ENCODE results near the gene KLK6.

Gene KLK6

DNA sequence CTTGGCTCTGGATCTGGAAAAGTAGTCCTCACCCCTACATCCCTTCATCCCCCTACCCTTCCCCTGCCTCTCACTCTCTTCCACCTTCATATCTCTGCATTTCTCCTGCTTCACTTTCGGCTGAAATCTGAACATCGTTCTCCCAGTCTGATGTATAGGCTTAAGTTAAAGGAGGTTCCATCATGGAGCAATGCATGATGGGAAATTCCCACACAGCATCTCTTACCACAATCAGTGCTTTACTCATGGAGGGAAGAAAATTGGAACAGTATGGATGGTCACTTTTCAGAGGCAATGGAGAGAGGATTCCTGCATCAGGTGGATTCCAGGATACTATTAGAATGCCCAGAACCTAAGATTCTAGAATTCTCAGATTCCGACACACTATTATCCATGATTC is 38.1 kb upstream of the KLK6 start:
- TF ChIP-seq PAX5 (IDR thresholded peaks at IDR 0.05; ENCODE audit: insufficient read depth, low read length, severe bottlenecking) (no peak), POLR2A (IDR thresholded peaks at IDR 0.05; ENCODE audit: low read depth, low read length) (no peak), SPI1 (IDR thresholded peaks at IDR 0.05; ENCODE audit: low read depth, low read length) (no peak), POLR2AphosphoS5 (IDR thresholded peaks at IDR 0.05; ENCODE audit: low read depth, low read length) (no peak), TAF1 (IDR thresholded peaks at IDR 0.05; ENCODE audit: low read depth, low read length) (no peak), POU2F2 (IDR thresholded peaks at IDR 0.05; ENCODE audit: low read depth, low read length) (no peak)
- FAIRE-seq (no peak), DNase-seq (ENCODE audit: insufficient read length, low spot score) (no peak)

DNA sequence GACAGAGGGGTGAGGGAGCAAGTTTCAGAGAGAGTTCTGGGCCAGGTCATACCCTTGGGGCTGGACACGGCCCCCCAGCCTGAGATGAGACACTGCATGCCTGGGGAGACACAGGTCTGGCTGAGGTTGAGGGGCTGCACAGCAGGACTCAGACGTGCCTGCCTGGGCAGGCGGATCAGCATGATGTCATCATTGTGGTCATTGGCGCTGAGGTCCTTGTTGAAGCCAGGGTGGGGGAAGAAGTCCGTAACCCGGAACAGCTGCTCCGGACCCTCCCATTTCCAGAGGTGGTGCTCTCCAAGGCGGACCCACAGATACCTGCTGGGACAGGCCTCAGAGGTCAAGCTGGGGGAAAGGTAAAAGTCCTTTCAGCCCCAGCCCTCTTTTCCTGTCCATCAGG is 37.0 kb upstream of the KLK6 start:
- no peak for TF ChIP-seq POLR2AphosphoS5 (IDR thresholded peaks at IDR 0.05; ENCODE audit: low read depth, low read length)
- no peak for TF ChIP-seq POU2F2 (IDR thresholded peaks at IDR 0.05; ENCODE audit: low read depth, low read length)
- no peak for TF ChIP-seq PAX5 (IDR thresholded peaks at IDR 0.05; ENCODE audit: insufficient read depth, low read length, severe bottlenecking)
- TF ChIP-seq TAF1 (IDR thresholded peaks at IDR 0.05; ENCODE audit: low read depth, low read length) = no peak
- TF ChIP-seq SPI1 (IDR thresholded peaks at IDR 0.05; ENCODE audit: low read depth, low read length) = no peak
- TF ChIP-seq POLR2A (IDR thresholded peaks at IDR 0.05; ENCODE audit: low read depth, low read length) = no peak
- FAIRE-seq = no peak
- DNase-seq (ENCODE audit: insufficient read length, low spot score) = no peak

DNA sequence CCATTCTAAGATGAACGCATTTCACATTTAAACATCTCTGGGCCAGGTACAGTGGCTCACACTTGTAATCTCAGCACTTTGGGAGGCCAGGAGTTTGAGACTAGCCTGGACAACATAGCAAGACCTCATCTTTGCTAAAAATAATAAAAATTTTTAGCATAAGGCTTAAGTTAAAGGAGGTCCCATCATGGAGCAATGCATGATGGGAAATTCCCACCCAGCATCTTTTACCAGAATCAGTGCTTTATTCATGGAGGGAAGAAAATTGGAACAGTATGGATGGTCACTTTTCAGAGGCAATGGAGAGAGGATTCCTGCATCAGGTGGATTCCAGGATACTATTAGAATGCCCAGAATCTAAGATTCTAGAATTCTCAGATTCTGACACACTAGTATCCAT is 35.9 kb upstream of the KLK6 start:
- DNase-seq (ENCODE audit: insufficient read length, low spot score) = no peak
- TF ChIP-seq TAF1 (IDR thresholded peaks at IDR 0.05; ENCODE audit: low read depth, low read length) = no peak
- no peak for TF ChIP-seq POU2F2 (IDR thresholded peaks at IDR 0.05; ENCODE audit: low read depth, low read length)
- no peak for TF ChIP-seq POLR2A (IDR thresholded peaks at IDR 0.05; ENCODE audit: low read depth, low read length)
- TF ChIP-seq SPI1 (IDR thresholded peaks at IDR 0.05; ENCODE audit: low read depth, low read length) = no peak
- TF ChIP-seq PAX5 (IDR thresholded peaks at IDR 0.05; ENCODE audit: insufficient read depth, low read length, severe bottlenecking) = no peak
- no peak for TF ChIP-seq POLR2AphosphoS5 (IDR thresholded peaks at IDR 0.05; ENCODE audit: low read depth, low read length)
- no peak for FAIRE-seq

DNA sequence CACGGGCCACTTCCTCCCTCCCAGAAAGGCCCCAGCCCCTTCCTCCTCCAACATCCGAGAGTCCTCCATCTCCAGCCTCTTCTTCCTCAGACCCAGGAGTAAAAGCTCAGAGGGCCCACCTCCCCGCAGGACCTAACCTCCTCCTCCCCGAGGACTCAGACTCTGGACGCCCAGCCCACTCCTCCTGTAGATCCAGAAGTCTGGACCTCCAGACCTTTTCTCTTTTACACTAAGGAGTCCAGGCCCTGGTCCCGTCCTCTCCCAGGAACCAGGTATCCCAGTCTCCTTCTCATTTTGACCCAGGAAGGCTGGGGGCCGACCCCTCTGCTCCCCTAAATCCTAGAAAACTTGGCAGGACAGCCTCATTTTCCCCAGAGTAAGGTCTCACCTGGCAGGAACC is 33.9 kb upstream of the KLK6 start:
- FAIRE-seq (no peak), DNase-seq (ENCODE audit: insufficient read length, low spot score) (no peak)
- TF ChIP-seq SPI1 (IDR thresholded peaks at IDR 0.05; ENCODE audit: low read depth, low read length) (no peak), POLR2AphosphoS5 (IDR thresholded peaks at IDR 0.05; ENCODE audit: low read depth, low read length) (no peak), POU2F2 (IDR thresholded peaks at IDR 0.05; ENCODE audit: low read depth, low read length) (no peak), TAF1 (IDR thresholded peaks at IDR 0.05; ENCODE audit: low read depth, low read length) (no peak), PAX5 (IDR thresholded peaks at IDR 0.05; ENCODE audit: insufficient read depth, low read length, severe bottlenecking) (no peak), POLR2A (IDR thresholded peaks at IDR 0.05; ENCODE audit: low read depth, low read length) (no peak)

DNA sequence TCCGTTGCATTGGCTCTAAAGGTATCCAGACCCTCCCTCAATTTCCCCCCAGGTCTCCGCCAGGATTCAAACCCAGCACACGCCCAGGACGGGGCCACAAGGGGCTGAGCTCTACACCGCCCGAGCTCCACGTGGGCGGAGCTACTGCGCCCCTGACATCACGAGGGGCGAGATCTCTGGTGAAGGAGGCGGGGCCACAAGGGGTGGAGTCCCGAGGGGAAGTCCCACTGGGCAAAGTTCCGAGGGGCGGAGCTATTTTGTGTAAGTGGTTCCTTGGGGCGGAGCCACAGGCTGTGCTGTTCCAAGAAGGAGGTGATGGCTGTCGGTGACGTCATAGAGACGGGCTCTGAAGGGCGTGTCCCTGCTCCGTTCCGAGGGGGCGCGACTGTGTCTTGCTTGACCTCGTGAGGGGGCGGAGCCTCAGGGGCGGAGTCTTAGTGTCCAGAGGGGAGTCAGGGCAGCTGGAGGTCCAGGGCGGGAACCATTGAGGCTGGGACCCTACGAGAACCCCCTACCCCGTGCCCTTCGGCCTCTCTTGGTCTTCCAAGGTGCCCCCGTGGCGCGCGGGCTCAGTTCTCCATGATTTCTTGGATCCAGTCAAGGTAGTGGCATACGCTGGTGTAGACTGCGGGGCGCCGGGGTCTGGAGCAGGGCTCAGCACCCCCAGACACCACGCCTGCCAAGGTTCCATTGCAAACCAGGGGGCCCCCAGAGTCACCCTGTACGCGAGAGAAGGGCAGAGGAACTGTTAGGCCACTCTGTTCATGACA is 33.3 kb upstream of the KLK6 start:
- DNase-seq (ENCODE audit: insufficient read length, low spot score) (no peak), FAIRE-seq (no peak)

DNA sequence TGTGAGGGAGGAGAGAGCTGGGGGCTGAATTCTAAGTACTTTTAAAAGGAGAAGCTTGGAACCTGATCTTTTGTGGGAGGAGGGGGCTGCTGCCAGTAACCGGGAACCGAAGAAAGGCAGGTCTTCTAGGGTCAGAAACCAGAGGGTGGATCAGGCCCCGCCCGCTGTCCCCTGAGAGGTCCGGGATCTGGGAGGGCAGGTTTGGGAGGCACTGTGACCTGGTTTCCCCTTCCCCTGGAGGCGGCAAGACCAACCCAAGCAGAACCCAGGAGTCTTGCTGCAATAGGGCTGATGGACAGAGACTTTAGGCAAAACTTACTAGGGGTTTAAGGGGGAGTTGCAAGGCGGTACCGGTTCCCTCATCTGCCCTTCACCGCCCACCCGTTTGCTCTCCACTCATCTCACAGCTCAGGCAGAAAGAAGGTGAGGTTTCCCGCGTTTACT is 32.7 kb upstream of the KLK6 start:
- no peak for FAIRE-seq

More for the DNA sequence above, 33.3 kb upstream of the KLK6 start:
- TF ChIP-seq POU2F2 (IDR thresholded peaks at IDR 0.05; ENCODE audit: low read depth, low read length) = no peak

DNA sequence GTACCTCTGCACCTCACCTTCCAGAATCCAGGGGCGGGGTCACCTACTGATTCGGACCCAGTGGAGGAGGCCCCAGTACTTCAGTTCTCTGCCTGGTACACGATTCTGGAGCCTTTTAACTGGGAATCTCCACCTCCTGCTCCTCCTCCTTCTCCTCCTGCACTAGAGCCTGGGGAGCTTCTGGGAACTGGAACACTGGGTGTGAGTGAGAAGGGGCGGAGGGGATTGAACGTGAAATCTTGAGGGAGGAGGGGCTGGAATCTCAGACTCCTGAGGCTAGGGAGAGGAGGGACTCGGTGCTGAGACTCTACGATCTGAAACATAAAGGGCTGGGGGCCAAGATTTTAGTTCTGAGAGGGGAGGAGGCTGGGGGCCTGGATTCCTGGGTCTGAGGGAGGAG is 32.1 kb upstream of the KLK6 start, which contains the start of gene KLK8:
Gene KLK8 (minus strand): TSS at position 90 of the 400 bp plus-strand sequence. CDS start 437 bp downstream, outside the sequence.
- no peak for FAIRE-seq
- no peak for TF ChIP-seq SPI1 (IDR thresholded peaks at IDR 0.05; ENCODE audit: low read depth, low read length)
- no peak for TF ChIP-seq TAF1 (IDR thresholded peaks at IDR 0.05; ENCODE audit: low read depth, low read length)
- no peak for TF ChIP-seq POLR2A (IDR thresholded peaks at IDR 0.05; ENCODE audit: low read depth, low read length)
- no peak for TF ChIP-seq PAX5 (IDR thresholded peaks at IDR 0.05; ENCODE audit: insufficient read depth, low read length, severe bottlenecking)
- no peak for TF ChIP-seq POU2F2 (IDR thresholded peaks at IDR 0.05; ENCODE audit: low read depth, low read length)
- TF ChIP-seq POLR2AphosphoS5 (IDR thresholded peaks at IDR 0.05; ENCODE audit: low read depth, low read length) = no peak
- DNase-seq (ENCODE audit: insufficient read length, low spot score) = no peak

More for the DNA sequence above, 32.7 kb upstream of the KLK6 start:
- TF ChIP-seq TAF1 (IDR thresholded peaks at IDR 0.05; ENCODE audit: low read depth, low read length) (no peak), PAX5 (IDR thresholded peaks at IDR 0.05; ENCODE audit: insufficient read depth, low read length, severe bottlenecking) (no peak), POU2F2 (IDR thresholded peaks at IDR 0.05; ENCODE audit: low read depth, low read length) (no peak), SPI1 (IDR thresholded peaks at IDR 0.05; ENCODE audit: low read depth, low read length) (no peak), POLR2AphosphoS5 (IDR thresholded peaks at IDR 0.05; ENCODE audit: low read depth, low read length) (no peak), POLR2A (IDR thresholded peaks at IDR 0.05; ENCODE audit: low read depth, low read length) (no peak)
- no peak for DNase-seq (ENCODE audit: insufficient read length, low spot score)

DNA sequence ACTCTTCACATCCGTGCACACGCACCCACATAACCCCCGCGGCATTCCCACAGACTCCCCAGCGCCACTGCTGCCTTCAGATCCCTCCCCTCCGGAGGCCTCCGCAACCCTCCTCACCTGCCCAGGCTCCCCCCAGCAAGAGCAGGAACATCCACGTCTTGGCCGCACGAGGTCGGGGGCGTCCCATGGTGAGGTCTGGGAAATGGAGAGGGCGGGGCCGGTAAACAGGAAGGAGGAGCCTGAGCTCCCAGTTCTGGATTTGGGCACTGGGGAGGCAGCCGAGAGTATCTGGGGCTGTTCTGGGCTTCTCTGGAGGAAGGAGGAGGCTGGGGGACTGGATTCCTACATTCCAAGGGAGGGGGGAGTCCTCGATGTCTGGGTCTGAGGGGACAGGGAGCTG is 31.6 kb upstream of the KLK6 start:
- no peak for DNase-seq (ENCODE audit: insufficient read length, low spot score)
- no peak for FAIRE-seq

DNA sequence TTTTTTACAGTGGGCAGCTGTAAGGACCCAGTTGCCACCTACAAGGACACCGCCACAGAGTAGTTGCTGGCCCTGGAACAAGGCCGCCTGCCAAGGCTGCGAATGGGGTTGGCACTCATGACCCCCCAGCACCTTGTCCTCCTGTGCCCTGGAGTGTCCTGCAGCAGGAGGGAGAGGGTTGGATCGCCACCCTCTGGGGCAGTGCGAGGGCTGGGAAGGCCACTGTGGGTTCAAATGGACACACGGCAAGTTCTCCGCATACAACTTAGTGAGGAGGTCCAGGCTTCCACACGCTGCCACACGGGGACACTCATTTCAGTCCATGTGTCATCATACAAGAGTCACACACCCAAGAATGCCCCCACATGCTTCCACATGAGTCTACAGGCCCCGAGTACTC is 31.0 kb upstream of the KLK6 start:
- TF ChIP-seq POLR2A (IDR thresholded peaks at IDR 0.05; ENCODE audit: low read depth, low read length) (no peak), PAX5 (IDR thresholded peaks at IDR 0.05; ENCODE audit: insufficient read depth, low read length, severe bottlenecking) (no peak), POLR2AphosphoS5 (IDR thresholded peaks at IDR 0.05; ENCODE audit: low read depth, low read length) (no peak), TAF1 (IDR thresholded peaks at IDR 0.05; ENCODE audit: low read depth, low read length) (no peak)
- DNase-seq (ENCODE audit: insufficient read length, low spot score) (no peak), FAIRE-seq (no peak)

More for the DNA sequence above, 31.6 kb upstream of the KLK6 start:
- no peak for TF ChIP-seq POU2F2 (IDR thresholded peaks at IDR 0.05; ENCODE audit: low read depth, low read length)
- TF ChIP-seq POLR2AphosphoS5 (IDR thresholded peaks at IDR 0.05; ENCODE audit: low read depth, low read length) = no peak

DNA sequence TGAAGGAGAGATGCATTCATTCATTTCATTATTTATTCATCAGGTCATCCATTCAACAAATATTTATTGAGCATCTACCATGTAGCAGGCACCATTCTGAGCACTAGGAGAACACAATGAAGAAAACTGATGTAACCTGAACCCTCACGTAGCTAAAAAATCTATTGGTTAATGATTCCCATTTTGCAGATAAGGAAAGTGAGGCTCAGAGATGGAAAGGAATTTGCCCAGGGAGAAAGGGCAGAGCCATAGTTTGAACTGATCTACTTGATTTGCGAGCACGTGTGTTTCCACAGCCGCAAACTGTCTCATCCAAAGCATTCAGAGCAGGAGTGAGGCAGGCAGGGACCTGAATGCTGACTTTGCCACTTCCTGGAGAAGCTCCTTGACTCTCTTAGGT is 29.3 kb upstream of the KLK6 start:
- no peak for DNase-seq (ENCODE audit: insufficient read length, low spot score)
- no peak for TF ChIP-seq TAF1 (IDR thresholded peaks at IDR 0.05; ENCODE audit: low read depth, low read length)
- no peak for TF ChIP-seq POLR2AphosphoS5 (IDR thresholded peaks at IDR 0.05; ENCODE audit: low read depth, low read length)
- TF ChIP-seq POU2F2 (IDR thresholded peaks at IDR 0.05; ENCODE audit: low read depth, low read length) = no peak
- TF ChIP-seq SPI1 (IDR thresholded peaks at IDR 0.05; ENCODE audit: low read depth, low read length) = no peak
- TF ChIP-seq POLR2A (IDR thresholded peaks at IDR 0.05; ENCODE audit: low read depth, low read length) = no peak
- no peak for TF ChIP-seq PAX5 (IDR thresholded peaks at IDR 0.05; ENCODE audit: insufficient read depth, low read length, severe bottlenecking)
- FAIRE-seq = no peak
